GM23338 (cell line): ENCODE measurements around the gene HSD17B11. TPM values are rescaled to one million over a fixed set of nuclear protein-coding genes. Genes with fewer than 3 reads are reported as not detected.
A peak's percentile ranks its signal among the peaks of the same experiment; 100 is the strongest.

Experiments used
- ATAC-seq: fragments of 200-7000 bp; cut with Tn5 transposase; 3 replicates; pipeline ENCODE4 v1.9.1; 2020
- DNase-seq: peaks from one replicate; pipeline ENCODE4 v3.0.0-alpha.2; 2015; ENCODE audit warnings: low spot score
- H2AFZ ChIP-seq: fragments of 200-600 bp; sonication (generic); 2 replicates; pipeline ENCODE4 v1.8.0; 2016; ENCODE audit warnings: antibody characterized with exemption, mild to moderate bottlenecking, moderate library complexity
- H3F3A ChIP-seq: fragments of 200-600 bp; sonication (generic); replicated peaks from 2 replicates; pipeline ENCODE4 v1.8.0; 2017; ENCODE audit warnings: antibody characterized with exemption, mixed run types, low read depth
- H3K27ac ChIP-seq: fragments of 200-600 bp; sonication (generic); 2 replicates; pipeline ENCODE4 v1.6.1; 2016; ENCODE audit warnings: low read depth
- H3K27me3 ChIP-seq: fragments of 200-600 bp; sonication (generic); 2 replicates; pipeline ENCODE4 v1.8.0; 2016; ENCODE audit warnings: mild to moderate bottlenecking, mixed run types, moderate library complexity; ENCODE audit not compliant: insufficient read depth
- H3K36me3 ChIP-seq: fragments of 200-600 bp; sonication (generic); 2 replicates; pipeline ENCODE4 v1.8.0; 2016; ENCODE audit warnings: mild to moderate bottlenecking; ENCODE audit not compliant: insufficient read depth
- H3K4me1 ChIP-seq: fragments of 200-600 bp; sonication (generic); 2 replicates; pipeline ENCODE4 v1.8.0; 2016; ENCODE audit warnings: mild to moderate bottlenecking, moderate library complexity; ENCODE audit not compliant: insufficient read depth
- H3K4me2 ChIP-seq: fragments of 200-600 bp; sonication (generic); 2 replicates; pipeline ENCODE4 v1.7.1; 2017; ENCODE audit warnings: mixed run types
- H3K4me3 ChIP-seq: fragments of 200-600 bp; sonication (generic); 2 replicates; pipeline ENCODE4 v1.6.1; 2016; ENCODE audit warnings: mixed run types
- H3K79me2 ChIP-seq: fragments of 200-600 bp; sonication (generic); replicated peaks from 2 replicates; pipeline ENCODE4 v1.8.0; 2017; ENCODE audit warnings: mild to moderate bottlenecking; ENCODE audit not compliant: insufficient read depth
- H3K9me2 ChIP-seq: fragments of 200-600 bp; sonication (generic); 2 replicates; pipeline ENCODE4 v1.8.0; 2017; ENCODE audit not compliant: insufficient read depth
- H4K20me1 ChIP-seq: fragments of 200-600 bp; sonication (generic); replicated peaks from 2 replicates; pipeline ENCODE4 v1.8.0; 2017; ENCODE audit warnings: mild to moderate bottlenecking; ENCODE audit not compliant: insufficient read depth
- H3K27ac Mint-ChIP-seq: 2 replicates; pipeline ENCODE4 v1.8.0; 2020; ENCODE audit warnings: inconsistent platforms, mild to moderate bottlenecking, moderate library complexity, mixed read lengths
- H3K27me3 Mint-ChIP-seq: 3 replicates; pipeline ENCODE4 v1.8.0; 2022; ENCODE audit warnings: low read depth, mild to moderate bottlenecking, moderate library complexity, mixed read lengths, inconsistent platforms; ENCODE audit not compliant: insufficient read depth, poor library complexity
- H3K36me3 Mint-ChIP-seq: 3 replicates; pipeline ENCODE4 v1.8.0; 2021; ENCODE audit warnings: low read depth, mild to moderate bottlenecking, inconsistent platforms, moderate library complexity, mixed read lengths
- H3K4me1 Mint-ChIP-seq: 3 replicates; pipeline ENCODE4 v1.8.0; 2020; ENCODE audit warnings: mild to moderate bottlenecking, inconsistent platforms, mixed read lengths
- H3K4me3 Mint-ChIP-seq: 3 replicates; pipeline ENCODE4 v1.8.0; 2021; ENCODE audit warnings: moderate library complexity, mild to moderate bottlenecking, inconsistent platforms, mixed read lengths
- H3K9me3 Mint-ChIP-seq: 3 replicates; pipeline ENCODE4 v1.8.0; 2020; ENCODE audit warnings: moderate library complexity, mild to moderate bottlenecking, inconsistent platforms, mixed read lengths
- EZH2phosphoT487 ChIP-seq: fragments of 200-600 bp; sonication (generic); IDR thresholded peaks from one replicate; pipeline ENCODE4 v1.8.1; 2018; ENCODE audit warnings: antibody characterized with exemption; ENCODE audit not compliant: unreplicated experiment
- JUNB ChIP-seq: IDR thresholded peaks from one replicate; pipeline ENCODE4 v1.6.1; 2016; ENCODE audit warnings: antibody characterized with exemption; ENCODE audit not compliant: unreplicated experiment
- POLR2AphosphoS5 ChIP-seq: IDR thresholded peaks from 2 replicates; pipeline ENCODE4 v1.6.1; 2016; ENCODE audit warnings: antibody characterized with exemption, low read depth
- polyA plus RNA-seq: library from polyadenylated mRNA; unstranded; fragments of >200 nt; fragmentation: Nextera tagmentation; extraction: Ambion mirVana; gene quantifications from 2 replicates; pipeline ENCODE4 v1.2.1, GENCODE V29; 2016
- total RNA-seq: library from RNA; depleted of rRNA; stranded (reverse); fragments of >200 nt; shearing (Covaris generic); gene quantifications from 2 replicates; pipeline ENCODE4 v1.2.3, GENCODE V29; 2014
- TF ChIP-seq, protein P1 (sequence below), 2 experiments: fragments of 200-600 bp in 1 of 2; sonication (generic) in 1 of 2; conservative IDR thresholded peaks; 2 replicates each; pipeline versions ENCODE4 v1.5.1 to v1.6.1; 2016 to 2017; ENCODE audit warnings: antibody characterized with exemption in 2 of 2, low read depth in 2 of 2, mild to moderate bottlenecking in 2 of 2, moderate library complexity in 1 of 2
- TF ChIP-seq, protein P2 (sequence below): fragments of 250-450 bp; sonication (Bioruptor Pico); IDR thresholded peaks from 2 replicates; pipeline ENCODE4 v1.5.0; 2020; ENCODE audit warnings: mild to moderate bottlenecking, moderate library complexity

Gene HSD17B11
- total and polyA plus RNA-seq, 2 experiments from 2014 or later = 9.7 to 14.8 TPM

DNA sequence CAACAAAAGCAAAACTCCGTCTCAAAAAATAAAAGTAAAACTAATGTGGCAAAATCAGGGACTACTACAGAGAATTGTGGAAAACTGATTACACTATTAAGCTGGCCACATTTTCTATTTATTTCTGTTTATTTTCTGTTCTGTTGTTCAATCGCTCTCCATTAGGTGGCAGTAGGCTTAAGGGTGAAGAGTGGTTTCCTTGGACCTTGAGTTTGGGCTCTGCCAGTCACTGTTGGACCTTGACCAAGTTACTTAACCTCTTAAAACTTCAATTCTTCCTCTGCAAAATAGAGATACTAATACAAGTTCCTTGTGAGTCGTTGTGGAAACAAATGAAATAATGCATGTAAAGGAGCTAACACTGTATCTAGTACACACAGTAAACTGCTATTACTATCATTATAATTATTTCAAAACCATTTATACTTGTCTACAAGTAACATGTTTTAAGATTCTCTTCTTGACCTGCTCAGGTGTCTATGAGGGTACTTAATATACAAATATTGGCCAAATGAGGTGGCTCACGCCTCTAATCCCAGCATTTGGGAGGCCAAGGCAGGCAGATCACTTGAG lies 15.2 kb downstream of the HSD17B11 start:
- no peak overlapping the region for H3K4me3 ChIP-seq
- no peak overlapping the region for H3K27ac Mint-ChIP-seq
- no peaks in the 10 kb centered on the region for H3F3A ChIP-seq
- ATAC-seq = peak; percentile 77
- no peaks in the 10 kb centered on the region for H3K36me3 ChIP-seq
- DNase-seq = peak; percentile 76
- H3K36me3 Mint-ChIP-seq = peaks cover 11% of the 10 kb centered on the region; the same call in 2 of the 3 replicates
- no peaks in the 10 kb centered on the region for H3K4me1 Mint-ChIP-seq
- no peaks in the 10 kb centered on the region for H4K20me1 ChIP-seq
- H3K27me3 Mint-ChIP-seq = peaks cover 4% of the 10 kb centered on the region
- H3K4me2 ChIP-seq = no peak overlapping the region
- H2AFZ ChIP-seq = no peak overlapping the region
- no peak overlapping the region for H3K4me3 Mint-ChIP-seq
- H3K4me1 ChIP-seq = no peaks in the 10 kb centered on the region
- H3K27ac ChIP-seq = no peak overlapping the region
- no peaks in the 10 kb centered on the region for H3K27me3 ChIP-seq
- no peaks in the 10 kb centered on the region for H3K79me2 ChIP-seq
- H3K9me2 ChIP-seq = no peaks in the 10 kb centered on the region
- TF ChIP-seq, protein P1, sequence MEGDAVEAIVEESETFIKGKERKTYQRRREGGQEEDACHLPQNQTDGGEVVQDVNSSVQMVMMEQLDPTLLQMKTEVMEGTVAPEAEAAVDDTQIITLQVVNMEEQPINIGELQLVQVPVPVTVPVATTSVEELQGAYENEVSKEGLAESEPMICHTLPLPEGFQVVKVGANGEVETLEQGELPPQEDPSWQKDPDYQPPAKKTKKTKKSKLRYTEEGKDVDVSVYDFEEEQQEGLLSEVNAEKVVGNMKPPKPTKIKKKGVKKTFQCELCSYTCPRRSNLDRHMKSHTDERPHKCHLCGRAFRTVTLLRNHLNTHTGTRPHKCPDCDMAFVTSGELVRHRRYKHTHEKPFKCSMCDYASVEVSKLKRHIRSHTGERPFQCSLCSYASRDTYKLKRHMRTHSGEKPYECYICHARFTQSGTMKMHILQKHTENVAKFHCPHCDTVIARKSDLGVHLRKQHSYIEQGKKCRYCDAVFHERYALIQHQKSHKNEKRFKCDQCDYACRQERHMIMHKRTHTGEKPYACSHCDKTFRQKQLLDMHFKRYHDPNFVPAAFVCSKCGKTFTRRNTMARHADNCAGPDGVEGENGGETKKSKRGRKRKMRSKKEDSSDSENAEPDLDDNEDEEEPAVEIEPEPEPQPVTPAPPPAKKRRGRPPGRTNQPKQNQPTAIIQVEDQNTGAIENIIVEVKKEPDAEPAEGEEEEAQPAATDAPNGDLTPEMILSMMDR (conservative IDR thresholded peaks at IDR 0.05; ENCODE audit: low read depth in 2 of 2) = peak; percentile 75 to 85
- TF ChIP-seq EZH2phosphoT487 = no peak
- H3K9me3 Mint-ChIP-seq = no peaks in the 10 kb centered on the region

DNA sequence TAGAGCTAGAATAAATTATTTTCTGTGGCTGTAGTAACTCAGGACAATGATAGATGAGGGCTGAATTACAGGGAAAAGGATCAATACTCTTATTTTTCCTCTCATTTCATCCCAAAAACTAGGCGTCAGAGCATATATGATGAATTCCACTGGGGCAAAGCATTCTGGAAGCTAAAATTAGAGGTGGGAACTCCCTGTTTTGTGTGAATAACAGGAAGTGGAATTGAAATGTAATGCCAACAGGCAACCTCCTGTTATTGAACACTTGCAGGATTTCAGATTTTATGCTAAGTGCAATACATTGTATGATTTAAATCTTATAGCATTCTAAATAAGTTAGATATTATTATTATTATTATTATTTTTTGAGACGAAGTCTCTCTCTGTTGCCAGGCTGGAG lies 20.9 kb downstream of the HSD17B11 start:
- H3K9me3 Mint-ChIP-seq = no peaks in the 10 kb centered on the region
- peaks cover 9% of the 10 kb centered on the region; the same call in 2 of the 3 replicates for H3K4me1 Mint-ChIP-seq
- Histone ChIP-seq H3K9me2 (no peaks in the 10 kb centered on the region), H3K36me3 (peaks cover 11% of the 10 kb centered on the region; the same call in 1 of the 2 replicates), H3K4me2 (no peak overlapping the region), H3F3A (no peaks in the 10 kb centered on the region), H2AFZ (no peak overlapping the region), H3K4me3 (no peak overlapping the region), H3K4me1 (no peaks in the 10 kb centered on the region), H4K20me1 (no peaks in the 10 kb centered on the region), H3K27ac (no peak overlapping the region), H3K27me3 (no peaks in the 10 kb centered on the region), H3K79me2 (no peaks in the 10 kb centered on the region)
- TF ChIP-seq, protein P2, sequence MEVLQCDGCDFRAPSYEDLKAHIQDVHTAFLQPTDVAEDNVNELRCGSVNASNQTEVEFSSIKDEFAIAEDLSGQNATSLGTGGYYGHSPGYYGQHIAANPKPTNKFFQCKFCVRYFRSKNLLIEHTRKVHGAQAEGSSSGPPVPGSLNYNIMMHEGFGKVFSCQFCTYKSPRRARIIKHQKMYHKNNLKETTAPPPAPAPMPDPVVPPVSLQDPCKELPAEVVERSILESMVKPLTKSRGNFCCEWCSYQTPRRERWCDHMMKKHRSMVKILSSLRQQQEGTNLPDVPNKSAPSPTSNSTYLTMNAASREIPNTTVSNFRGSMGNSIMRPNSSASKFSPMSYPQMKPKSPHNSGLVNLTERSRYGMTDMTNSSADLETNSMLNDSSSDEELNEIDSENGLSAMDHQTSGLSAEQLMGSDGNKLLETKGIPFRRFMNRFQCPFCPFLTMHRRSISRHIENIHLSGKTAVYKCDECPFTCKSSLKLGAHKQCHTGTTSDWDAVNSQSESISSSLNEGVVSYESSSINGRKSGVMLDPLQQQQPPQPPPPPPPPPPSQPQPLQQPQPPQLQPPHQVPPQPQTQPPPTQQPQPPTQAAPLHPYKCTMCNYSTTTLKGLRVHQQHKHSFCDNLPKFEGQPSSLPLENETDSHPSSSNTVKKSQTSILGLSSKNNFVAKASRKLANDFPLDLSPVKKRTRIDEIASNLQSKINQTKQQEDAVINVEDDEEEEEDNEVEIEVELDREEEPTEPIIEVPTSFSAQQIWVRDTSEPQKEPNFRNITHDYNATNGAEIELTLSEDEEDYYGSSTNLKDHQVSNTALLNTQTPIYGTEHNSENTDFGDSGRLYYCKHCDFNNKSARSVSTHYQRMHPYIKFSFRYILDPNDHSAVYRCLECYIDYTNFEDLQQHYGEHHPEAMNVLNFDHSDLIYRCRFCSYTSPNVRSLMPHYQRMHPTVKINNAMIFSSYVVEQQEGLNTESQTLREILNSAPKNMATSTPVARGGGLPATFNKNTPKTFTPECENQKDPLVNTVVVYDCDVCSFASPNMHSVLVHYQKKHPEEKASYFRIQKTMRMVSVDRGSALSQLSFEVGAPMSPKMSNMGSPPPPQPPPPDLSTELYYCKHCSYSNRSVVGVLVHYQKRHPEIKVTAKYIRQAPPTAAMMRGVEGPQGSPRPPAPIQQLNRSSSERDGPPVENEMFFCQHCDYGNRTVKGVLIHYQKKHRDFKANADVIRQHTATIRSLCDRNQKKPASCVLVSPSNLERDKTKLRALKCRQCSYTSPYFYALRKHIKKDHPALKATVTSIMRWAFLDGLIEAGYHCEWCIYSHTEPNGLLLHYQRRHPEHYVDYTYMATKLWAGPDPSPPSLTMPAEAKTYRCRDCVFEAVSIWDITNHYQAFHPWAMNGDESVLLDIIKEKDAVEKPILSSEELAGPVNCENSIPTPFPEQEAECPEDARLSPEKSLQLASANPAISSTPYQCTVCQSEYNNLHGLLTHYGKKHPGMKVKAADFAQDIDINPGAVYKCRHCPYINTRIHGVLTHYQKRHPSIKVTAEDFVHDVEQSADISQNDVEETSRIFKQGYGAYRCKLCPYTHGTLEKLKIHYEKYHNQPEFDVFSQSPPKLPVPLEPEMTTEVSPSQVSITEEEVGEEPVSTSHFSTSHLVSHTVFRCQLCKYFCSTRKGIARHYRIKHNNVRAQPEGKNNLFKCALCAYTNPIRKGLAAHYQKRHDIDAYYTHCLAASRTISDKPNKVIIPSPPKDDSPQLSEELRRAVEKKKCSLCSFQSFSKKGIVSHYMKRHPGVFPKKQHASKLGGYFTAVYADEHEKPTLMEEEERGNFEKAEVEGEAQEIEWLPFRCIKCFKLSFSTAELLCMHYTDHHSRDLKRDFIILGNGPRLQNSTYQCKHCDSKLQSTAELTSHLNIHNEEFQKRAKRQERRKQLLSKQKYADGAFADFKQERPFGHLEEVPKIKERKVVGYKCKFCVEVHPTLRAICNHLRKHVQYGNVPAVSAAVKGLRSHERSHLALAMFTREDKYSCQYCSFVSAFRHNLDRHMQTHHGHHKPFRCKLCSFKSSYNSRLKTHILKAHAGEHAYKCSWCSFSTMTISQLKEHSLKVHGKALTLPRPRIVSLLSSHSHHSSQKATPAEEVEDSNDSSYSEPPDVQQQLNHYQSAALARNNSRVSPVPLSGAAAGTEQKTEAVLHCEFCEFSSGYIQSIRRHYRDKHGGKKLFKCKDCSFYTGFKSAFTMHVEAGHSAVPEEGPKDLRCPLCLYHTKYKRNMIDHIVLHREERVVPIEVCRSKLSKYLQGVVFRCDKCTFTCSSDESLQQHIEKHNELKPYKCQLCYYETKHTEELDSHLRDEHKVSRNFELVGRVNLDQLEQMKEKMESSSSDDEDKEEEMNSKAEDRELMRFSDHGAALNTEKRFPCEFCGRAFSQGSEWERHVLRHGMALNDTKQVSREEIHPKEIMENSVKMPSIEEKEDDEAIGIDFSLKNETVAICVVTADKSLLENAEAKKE (CRISPR knock-in tag) = no peak
- TF ChIP-seq POLR2AphosphoS5 = no peak
- no peak for TF ChIP-seq JUNB
- TF ChIP-seq EZH2phosphoT487 = no peak
- peaks cover 39% of the 10 kb centered on the region for H3K36me3 Mint-ChIP-seq
- H3K27ac Mint-ChIP-seq = no peak overlapping the region
- no peak overlapping the region for H3K4me3 Mint-ChIP-seq
- H3K27me3 Mint-ChIP-seq = peaks cover 3% of the 10 kb centered on the region
- no peak for DNase-seq
- no peak for ATAC-seq
